Ovary (tissue), 3 donors: ENCODE data around the gene PGAM4.

ENCODE experiments used
- CTCF ChIP-seq, 3 donors: fragments of 450-650 bp in 2 of 3; fragments of 200-600 bp in 1 of 3; IDR thresholded peaks; one replicate each; pipeline versions ENCODE4 v1.5.1 to v1.8.0; 2016 to 2022; ENCODE audit warnings: antibody characterized with exemption in 3 of 3, mild to moderate bottlenecking in 1 of 3
- EP300 ChIP-seq: sonication (generic); formaldehyde crosslinking; IDR thresholded peaks from one replicate; pipeline ENCODE4 v1.6.1; 2017; ENCODE audit warnings: antibody characterized with exemption
- POLR2A ChIP-seq: fragments of 450-650 bp; IDR thresholded peaks from one replicate; pipeline ENCODE4 v1.6.1; 2017; ENCODE audit warnings: antibody characterized with exemption, mild to moderate bottlenecking, moderate library complexity
- donor health status: DM: no; HTN: no; CAD: no.

GRCh38 chrX:77924320-77924859 lies 45.0 kb downstream of the PGAM4 start:
- no peak for TF ChIP-seq CTCF (IDR thresholded peaks at IDR 0.05)
- TF ChIP-seq POLR2A = no peak
- no peak for TF ChIP-seq EP300
